HG02870 (cell line): ENCODE data around the gene C6orf58.

Experiments used
- ATAC-seq: cut with Tn5 transposase; IDR thresholded peaks from one replicate; pipeline ENCODE4 v1.9.1; 2021; ENCODE audit warnings: mild to moderate bottlenecking, moderate library complexity; ENCODE audit not compliant: unreplicated experiment

Gene C6orf58

DNA sequence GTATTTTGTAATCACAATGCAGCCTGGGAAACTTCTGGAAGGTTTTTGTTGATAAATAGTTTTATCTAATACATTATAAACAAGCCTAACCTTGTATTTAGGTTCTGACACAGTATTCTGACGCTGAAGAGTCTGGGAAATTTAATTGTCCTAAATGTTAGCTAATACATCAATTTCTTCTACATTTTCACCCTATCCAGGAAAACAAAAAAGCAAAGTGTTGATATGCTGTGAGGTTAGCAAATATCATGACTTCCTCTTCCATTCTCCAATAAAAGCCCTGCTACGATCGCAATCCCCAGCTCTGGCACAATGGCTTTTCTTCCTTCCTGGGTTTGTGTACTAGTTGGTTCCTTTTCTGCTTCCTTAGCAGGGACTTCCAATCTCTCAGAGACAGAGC lies at the start of gene C6orf58:
C6orf58 (plus strand) TSS at position 301 of the 400 bp plus-strand sequence; CDS start at position 313, 12 bp downstream.
- no peak for ATAC-seq

DNA sequence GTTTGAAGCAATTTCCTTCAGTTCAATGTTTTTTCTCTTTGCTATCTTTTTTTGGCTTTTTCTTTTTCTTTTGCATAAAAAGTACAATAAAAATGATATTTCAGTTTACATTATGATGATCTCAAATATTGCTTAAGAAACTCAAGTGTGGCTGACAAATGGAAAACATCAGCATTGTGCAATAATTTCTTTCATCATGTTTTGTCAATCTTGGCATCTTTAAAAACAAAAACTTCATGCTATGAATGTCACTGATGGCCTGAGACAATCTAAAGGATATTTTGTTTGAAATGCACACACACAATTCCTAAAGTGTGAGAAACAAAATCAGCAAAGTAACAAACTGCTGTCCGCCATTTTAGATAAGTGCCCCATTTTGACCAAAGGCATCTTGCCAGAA lies 44.0 kb upstream of the C6orf58 start:
- no peak for ATAC-seq

DNA sequence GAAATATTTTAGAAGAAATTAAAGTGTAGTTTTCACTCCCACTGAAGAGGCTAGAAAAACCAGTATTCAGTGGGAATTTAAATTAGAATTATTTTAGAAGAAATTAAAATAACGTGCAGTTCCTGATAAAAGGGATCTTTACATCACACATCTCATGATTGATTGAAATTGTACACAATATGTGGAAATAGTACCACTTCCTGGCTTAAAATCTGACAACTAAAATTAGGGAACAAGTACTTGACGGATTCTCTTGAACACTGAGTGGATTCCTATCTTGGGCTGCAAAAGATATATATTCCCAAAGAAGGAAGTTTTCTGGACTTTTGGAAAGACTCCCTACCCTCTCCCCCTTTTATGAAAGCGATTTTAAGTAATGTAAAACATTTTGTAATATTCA lies 43.2 kb upstream of the C6orf58 start:
- ATAC-seq: no peak

DNA sequence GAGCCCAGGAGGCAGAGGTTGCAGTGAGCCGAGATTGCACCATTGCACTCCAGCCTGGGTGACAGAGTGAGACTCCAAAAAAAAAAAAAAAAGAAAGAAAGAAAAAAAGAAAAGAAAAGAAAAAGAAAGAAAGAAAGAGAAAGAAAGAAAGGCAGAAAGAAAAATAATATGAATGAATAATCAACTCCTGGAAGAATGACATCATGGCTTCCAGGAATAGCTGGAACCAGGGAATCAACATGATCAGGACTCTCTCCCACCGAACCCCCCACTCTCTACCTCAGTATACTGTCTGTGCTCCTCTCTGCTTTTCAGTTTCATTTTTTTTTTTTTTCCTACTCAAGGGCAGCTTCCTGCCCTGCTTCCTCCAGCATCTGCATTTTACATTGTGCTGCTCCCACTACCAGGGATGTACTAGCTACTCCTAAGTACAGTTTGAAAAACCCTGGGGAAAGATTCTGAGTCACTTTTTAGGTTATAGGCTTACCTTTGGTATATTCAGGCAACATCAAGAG lies 38.2 kb upstream of the C6orf58 start:
- ATAC-seq: no peak

DNA sequence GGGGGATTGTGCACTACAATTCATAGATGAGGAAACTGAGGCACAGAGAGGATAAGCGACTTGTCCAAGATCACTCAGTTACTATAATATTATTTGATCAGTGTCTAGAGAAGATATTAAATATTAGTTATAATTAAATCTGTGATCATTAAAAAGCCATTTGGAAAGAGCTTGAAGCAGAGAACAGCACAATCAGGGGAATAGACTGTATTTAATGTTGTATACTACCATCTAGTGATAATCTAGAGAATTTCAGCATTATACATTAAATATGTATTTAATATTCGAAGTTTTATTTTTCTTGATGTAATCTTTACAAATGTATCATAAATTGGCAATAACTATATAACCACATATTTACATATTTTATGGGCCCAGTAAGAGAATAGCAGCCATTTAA lies 37.7 kb upstream of the C6orf58 start:
- ATAC-seq: no peak

DNA sequence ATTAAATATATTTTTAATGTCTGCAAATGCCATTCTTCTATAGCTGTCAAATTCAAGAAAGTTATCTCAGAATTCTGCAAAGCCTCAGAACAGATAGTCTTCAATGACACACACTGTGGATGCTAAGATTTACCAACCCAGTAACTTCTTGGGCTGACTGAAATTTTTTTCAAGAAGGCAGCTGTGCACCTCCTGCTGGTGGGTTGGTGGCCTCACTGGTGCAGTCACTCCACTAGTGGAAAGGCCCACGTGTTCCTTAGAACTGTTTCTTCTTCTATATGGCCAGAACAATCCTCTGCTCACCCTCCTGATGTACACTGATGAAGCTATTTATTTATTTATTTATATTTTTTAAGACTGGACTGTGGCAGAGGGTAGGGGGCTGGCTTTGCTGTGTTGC lies 29.8 kb upstream of the C6orf58 start:
- peak; percentile 54 for ATAC-seq

DNA sequence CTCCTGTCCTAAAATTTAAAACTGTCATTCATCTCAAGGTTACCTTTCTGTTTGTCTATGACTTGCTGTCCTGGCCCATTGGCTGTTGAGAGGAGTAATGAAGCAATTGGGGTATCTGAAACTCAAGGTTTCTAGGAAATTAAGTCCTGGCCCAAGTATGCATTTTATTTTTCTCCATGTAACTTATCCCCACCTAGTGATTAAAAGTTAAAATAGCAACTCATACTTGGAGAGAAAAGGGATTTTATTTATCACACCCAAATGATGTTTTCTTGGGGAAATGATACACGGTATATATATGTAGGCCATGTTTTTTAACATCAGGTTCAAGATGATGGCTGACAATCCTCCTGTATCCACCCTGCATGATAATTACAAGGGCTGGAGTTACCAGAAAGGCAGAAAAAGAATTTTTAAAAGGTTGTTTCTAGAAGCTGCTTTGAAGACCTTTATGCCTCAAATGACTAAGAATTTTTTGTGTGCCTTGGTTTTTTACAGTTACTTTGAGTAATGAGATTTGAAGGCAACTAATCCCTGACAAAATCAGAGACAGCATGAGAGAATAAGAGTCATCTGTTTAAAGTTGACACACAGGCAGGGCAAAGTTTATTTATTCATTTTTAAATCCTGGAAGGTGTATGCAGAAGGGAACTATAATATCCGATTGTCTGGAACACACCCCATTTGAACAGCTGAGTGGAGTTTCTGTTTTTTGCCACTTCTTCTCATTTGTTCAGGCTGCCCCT lies 28.9 kb upstream of the C6orf58 start:
- no peak for ATAC-seq

DNA sequence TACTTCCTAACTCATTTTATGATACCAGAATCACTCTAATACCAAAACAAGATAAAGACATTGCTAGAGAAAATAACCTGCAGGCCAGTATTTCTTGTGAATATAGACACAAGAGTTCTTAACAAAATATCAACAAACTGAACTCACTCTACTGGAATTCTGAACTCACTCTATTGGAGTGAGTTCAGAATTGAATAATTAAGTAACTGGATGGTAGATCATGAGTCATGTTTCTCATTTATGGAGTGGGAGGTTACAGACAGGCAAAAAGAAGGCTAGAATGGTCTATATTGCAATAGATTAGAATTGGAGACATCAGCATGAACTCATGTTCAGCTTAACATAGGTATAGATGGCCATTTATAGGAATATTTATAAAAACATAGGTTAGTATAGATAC lies 26.6 kb upstream of the C6orf58 start:
- no peak for ATAC-seq

DNA sequence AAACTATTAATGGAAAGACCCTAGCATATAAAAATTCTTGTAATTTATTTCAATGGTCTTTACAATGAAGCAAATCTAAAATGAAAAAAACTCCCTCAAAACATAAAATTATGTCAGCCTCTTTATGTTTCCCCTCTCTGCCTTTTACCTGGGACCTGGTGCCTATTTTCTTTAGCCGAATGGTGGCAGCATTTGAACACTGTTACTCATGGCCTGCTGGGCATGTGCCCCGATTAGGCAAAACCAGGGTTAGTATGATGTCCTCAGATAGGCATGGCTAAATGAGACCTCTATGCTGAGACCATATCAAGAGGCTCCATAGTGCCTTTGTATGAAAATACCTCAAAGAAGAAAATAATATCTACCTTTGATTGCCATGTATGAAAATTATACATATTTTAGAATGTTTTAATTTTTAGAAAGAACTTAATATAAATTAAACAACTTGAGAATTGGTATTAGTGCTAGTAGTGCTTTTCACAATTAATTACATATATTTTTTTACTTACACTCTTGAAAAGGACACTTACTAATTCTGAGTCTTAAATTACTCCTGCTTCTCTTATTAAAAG lies 22.5 kb upstream of the C6orf58 start:
- peak; percentile 53 for ATAC-seq

DNA sequence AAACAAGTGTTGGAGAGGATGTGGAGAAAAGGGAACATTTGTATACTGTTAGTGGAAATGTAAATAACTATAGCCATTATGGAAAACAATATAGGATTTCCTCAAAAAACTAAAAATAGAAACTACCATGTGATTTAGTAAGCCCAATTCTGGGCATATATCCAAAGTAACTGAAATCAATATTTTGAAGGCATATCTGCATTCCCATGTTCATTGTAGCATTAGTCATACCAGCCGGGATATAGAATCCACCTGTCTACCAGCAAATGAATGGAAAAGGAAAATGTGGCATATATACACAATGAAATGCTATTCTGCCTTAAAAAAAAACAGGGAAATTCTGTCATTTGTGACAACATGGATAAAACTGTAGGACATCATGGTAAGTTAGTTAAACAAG lies 15.3 kb upstream of the C6orf58 start:
- ATAC-seq: no peak

DNA sequence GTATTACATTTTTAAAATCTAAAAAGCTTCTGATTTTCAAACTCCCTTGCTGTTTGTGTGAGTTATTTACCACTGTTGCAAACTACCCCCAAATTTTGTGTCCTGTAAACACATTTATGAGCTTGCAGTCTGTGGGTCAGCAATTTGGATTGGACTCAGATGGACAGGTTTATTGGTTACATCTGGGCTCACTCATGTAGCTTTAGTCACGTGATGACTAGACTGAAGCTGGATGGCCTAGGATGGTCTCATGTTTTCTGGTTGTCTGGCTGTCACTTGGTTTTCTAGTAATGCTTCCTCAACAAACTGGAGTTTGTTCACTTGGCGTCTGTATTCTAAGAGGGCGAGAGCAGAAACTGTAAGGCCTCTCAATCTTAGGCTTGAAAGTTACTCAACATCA lies 12.2 kb upstream of the C6orf58 start:
- ATAC-seq: no peak

DNA sequence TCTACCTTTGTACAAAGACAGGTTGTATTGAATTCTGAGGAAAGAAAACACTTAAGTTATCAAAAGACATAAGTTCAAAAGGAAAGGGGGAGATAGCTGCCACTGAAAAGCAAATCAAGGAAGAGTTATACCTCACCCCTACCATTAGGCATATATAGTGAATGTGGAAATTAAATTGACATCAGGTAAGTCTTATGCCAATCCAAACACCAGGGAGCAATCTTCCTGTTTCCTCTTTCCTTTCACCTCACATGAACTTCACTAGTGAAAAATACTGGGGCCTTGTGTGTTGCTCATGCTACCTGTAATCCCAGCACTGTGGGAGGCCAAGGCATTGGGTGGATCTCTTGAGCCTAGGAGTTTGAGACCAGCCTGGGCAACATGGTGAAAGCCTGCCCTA lies 10.9 kb upstream of the C6orf58 start:
- ATAC-seq: no peak

DNA sequence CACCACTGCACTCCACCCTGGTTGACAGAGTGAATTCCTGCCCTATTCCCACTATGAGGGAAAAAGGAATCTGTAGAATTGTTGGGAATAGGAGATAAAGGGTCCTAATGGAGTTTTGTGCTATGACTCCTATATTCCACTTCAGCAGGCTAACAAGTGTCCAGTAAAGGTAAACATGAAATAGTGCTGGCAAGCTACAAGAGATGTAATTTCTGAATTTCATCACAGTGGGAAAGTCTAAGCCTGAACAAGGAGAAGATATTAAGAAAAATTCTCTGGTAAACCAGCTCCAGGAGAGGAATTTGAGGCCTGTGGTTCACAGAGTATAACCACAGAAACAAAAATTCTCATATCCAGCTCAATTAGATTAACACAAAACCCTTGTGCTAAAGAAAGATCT lies 10.3 kb upstream of the C6orf58 start:
- no peak for ATAC-seq

DNA sequence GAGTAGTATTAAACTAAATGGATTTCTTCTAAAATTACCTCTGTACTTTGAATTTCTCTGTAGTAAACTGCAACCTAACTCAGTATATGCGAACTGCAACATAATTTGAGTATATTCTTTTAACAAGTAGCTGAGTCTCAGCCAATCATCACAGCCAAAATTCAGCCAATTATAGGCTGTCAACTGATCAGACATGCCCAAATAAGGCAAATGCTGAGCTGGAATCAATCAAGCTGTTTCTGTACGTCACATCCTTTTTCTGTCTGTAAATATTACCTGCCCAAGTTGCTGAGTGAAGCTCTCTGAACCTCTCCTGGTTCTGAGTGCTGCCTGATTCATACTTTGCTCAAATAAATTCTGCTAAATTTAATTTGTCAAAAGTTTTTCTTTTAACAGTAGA lies 9.5 kb upstream of the C6orf58 start:
- no peak for ATAC-seq

DNA sequence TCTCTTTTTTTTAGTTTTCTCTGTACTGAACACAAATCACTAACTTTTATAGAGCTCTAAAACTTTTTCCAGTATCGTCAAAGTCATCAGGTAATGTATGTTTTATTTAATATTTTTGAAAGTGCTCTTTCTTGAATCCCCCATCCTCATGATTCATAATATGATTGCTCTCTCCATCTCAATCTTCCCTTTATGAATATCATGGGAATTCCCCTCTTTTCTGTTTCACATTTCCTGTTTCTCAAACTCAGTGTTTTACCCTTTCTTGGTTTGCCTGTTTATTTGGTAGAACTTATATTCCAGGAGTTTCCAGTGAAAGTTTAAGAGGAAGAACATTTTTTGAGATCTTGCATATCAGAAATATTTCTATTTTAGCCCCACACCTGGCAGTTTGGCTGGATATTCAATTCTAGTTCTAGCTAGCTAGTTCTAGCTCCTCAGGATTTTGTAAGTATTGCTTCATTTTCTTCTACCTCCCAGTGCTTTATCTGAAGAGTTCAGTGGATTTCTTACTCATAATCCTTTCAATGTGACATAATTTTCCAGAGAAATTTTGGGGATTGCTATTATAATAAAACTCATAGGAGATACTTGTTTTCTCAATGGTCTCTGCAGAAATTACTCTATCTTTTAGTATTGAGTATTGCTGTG lies 6.1 kb upstream of the C6orf58 start:
- peak; percentile 91 for ATAC-seq

DNA sequence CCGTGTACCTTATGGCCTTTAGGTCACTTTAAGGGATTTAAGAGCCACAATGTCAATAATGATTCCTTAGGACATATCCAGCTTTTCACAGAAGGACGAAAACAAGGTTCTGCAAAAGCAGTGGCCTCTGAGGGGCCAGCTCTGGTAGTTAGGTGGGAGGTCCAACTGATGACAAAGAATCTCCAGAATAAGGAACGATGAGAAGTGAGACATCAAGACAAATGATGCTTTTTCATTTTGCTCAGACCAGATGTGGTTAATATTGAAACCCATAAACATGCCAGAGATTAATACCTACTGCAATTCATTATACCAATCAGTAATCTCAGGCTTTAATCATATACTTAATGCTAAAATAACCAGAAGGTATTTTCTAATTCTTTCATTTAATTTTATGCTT lies 1.9 kb downstream of the C6orf58 start:
- no peak for ATAC-seq

DNA sequence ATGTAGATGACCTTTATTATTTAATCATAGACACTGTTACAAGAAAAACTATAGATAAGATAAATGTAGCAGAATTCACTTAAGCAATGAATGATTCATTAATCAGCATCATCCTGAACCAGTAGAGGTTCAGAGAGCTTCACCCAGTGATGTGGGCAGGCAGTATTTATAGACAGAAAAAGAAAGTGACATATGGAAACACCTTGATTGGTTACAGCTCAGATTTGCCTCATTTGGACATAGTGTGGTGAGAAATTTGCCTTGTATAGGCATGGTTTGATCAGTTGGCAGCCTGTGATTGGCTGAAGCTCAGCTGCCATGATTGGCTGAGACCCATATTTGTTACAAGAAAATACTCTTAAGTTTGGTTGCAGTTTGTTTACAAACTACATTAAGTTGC lies 4.6 kb downstream of the C6orf58 start:
- ATAC-seq: no peak

DNA sequence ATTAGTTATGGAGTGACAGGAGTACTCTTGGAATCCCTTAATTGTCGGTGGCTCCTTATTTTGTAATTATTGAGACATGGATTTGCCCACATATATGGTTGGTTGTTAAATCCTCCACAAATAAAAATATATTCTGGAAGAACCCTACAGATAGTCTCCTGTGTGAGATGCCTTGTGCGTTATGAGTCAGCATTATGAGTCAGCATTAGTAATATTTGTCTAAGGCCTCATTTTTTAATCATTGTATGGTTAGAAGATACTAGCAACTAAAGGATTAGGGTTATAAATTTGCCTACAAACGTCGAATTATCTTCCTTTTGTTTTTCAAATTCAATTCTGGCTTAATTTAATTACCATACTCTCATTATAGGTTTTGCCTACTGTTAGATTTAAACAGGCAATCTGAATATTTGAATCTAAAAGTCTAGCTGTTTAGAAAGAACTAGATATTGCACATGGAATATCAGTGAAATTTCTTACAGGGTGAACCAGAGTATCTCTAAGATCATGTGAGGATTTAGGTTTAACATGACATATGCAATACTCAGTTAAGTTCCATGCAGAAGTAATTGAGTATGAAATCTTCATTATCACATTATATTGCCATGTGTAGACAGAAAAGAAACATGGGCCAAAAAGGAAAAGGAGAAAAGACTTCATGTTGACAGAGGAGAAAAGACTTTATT lies 5.9 kb downstream of the C6orf58 start:
- no peak for ATAC-seq

DNA sequence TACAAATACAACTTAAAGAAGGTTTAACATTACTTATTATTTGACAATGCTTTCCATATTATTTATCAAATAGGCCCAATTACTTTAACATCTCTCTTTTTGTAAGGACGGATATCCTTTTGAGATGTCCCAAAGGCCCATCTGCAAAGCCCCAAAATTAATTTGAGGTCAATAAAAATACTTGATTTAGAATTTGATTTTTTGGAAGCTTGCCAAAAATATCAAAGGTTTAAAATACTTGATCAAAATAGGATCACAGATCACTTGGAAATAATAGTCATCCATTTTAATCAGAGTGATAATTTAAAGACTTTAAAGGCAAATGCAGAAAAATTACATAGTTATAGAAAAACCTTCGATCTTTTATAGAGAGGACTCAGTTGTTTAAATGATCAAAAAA lies 8.1 kb downstream of the C6orf58 start:
- no peak for ATAC-seq

DNA sequence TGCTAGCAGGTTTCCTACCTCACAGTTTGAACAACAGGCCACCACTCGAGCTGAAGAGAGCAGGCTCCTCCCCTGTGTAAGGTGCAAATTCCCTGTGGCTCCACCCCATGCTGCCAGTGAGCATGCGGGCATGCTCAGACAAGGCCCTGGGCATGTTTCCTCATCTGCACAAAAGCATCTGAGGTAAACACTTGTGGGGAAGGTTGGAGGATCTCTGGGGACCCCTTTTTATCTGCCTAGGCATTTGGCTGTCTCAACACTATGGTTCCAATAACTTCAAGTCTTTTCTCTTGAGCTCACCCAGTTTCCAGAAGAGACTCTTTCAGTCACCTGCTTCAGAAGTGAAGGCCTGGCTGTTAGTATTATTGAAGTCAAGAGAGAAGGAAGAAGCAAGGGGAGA lies 9.4 kb downstream of the C6orf58 start:
- ATAC-seq: no peak

DNA sequence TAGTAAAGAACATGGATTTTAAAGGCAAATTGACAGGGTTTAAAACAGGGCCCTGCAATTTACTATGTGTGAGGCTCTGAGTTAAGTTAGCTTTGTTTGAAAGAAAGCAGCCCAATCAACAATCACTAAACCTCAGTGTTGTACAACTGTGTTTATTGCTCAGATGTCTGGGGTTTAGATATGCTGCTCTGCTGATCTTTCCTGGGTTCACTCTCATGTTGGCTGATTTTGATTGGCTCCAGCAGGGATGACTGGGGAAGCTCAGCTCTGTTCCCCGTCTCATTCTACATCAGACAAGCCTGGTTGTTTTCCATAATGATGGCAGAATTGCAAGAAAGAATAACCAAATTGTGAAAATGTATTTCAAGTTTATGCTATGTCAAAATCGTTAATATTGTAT lies 10.9 kb downstream of the C6orf58 start:
- no peak for ATAC-seq

DNA sequence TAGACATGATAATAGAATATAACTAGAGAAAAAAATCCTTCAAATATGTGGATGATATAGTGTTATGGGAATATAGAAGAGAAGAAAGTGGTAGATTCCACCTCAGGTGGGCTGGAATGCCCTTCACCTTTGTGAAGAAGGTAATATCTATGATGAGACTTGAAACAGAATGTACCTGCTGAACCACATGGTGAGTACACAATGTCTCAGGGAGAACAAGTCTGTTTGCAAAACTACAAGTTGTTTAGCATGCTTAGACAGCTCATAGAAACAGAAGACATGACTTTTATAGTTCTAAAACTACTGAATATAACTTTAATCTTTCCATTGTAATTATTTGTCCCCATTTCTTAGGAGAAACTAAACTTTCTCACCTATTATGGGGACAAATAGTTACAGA lies 12.2 kb downstream of the C6orf58 start:
- no peak for ATAC-seq
